ENCODE data around the gene PTPA.

PTPA gene

DNA sequence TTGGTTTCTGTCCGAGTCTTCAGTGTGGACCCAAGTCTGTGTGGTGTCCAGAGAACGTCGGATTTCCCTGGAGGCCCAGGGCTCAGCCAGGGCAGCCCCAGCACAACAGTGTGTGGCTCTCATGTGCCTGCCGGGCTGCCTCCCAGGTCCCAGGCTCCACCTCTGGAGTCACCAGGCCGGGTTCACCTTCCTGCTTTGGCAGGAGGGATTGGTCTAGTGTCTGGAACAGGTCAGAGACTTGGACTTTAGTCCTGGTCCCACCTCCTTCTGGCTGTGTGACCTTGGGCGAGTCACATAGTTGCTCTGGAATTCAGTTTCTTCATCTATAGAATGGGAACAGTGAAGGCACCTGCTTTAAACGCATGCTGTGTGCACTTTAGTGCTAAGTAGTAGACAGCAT lies 27.1 kb upstream of the PTPA start:
- DNase-seq: no peak

DNA sequence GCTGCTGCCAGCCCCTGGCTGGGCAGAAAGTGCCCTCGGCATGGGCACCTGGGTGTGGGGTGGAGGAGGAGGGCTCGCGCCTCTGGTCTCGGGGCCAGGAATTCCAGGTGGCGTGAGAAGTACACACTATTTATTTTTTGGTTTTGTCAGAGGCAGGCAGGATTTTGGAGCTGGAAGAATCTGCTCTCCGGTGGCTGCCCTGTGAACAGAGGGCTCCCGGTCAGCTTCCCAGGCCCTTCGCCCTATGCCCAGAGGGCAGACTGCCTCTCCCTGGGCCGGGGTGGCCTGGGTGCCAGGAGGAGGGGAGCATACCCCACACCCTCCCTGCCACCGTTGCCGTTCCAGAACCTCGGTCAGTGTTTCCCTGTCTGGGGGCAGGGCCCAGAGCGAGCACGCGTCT lies 22.0 kb upstream of the PTPA start:
- DNase-seq: no peak

DNA sequence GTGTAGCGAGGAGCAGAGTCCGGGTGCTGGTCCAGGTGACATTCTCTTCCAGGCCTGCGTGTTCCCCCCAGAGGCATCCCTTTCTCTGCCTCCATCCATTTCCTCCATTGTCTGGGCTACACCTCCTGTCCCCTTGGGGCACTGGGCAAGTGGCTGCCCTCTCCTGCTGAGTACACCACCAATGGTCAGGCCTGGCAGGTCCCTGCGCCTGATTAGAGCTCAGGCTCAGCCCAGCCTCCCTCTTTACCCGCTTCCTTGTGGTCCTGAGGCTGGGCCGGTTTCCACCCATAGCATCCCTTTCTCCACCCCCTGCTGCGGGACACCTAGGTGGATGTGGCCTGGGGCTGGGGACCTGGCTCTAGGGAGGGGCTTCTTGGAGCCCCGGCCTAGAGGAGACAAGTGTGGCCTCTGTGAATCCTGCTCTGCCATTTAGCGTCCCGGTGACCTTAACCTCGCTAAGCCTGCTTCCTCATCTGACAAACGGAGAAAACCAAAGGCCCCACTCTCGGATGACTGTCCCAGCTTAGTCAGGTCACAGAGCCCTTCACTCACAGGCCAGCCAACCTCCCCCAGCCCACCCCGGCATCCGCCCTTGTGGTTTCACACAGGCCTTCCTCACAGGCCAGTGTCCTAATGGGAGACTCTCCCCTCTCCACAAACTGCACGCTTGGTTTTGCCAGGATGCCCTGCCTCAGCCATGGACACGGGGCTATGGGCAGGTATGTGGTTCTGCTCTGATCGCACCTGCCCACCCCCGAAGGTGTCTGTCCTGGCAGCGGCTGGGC lies 17.4 kb upstream of the PTPA start:
- no peak for DNase-seq

DNA sequence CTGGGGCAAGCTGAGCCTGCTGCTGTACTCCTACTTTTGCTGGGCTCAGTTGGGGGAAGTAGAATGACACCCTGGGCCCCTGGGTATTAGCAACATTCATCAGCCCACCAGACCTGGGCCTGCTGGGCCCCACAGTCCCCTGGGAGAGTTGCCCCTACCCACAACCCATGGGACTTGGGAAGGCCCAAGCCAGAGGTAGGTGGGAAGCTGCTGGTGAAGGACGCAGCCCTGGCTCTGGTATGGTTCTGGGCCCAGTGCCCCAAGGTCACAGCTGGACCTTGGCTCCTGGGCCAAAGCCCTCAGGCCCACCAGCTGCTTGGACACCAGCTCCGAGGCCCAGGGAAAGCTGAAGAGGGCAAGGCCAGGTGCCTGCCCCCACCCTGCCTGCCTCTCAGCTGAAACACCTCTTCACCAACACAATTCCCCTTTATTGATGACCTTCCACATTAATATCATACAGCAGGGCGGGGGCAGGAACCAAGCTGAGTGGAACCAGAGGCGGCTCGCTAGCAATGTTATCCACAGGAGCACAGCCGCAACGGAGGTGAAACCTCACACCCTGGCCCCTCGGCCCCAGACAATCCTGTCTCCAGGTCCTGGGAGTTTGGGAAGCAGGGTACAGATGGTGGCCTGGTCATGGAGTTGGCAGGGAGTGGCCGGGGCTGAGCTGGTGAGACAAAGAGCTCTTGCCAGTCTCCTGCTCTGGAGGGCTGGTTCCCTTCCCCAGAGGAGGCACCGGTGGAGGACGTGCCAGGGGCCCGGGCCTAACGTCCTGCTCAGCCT lies 16.6 kb upstream of the PTPA start:
- no peak for DNase-seq

- no peak for DNase-seq
These were observed 16.0 kb upstream of the PTPA start for GRCh38 chr9:129095170-129095667.

GRCh38 chr9:129095908-129096307 lies 15.3 kb upstream of the PTPA start:
- no peak for DNase-seq

GRCh38 chr9:129097671-129098306 lies 13.4 kb upstream of the PTPA start:
- no peak for DNase-seq

DNA sequence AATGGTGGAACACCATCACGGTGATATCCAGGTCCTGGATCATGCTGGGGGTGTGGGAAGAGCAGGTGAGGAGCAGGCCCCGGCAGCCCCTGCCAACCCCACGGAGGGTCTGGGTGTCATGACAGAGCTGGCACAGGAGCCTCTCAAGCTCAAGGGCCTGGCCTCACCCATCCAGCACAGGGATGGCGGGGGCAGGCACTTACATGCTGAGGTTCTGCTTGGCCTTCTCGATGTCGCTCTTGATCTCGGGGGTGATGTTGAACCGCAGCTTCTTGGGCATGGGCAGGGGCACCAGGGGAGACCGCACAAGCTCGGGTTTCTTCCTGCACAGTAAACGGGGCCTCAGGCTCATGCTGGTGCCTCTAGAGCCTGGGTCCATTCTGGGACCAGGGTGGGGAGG lies 12.9 kb upstream of the PTPA start:
- DNase-seq: no peak

GRCh38 chr9:129100383-129101169 lies 10.6 kb upstream of the PTPA start:
- no peak for DNase-seq

DNA sequence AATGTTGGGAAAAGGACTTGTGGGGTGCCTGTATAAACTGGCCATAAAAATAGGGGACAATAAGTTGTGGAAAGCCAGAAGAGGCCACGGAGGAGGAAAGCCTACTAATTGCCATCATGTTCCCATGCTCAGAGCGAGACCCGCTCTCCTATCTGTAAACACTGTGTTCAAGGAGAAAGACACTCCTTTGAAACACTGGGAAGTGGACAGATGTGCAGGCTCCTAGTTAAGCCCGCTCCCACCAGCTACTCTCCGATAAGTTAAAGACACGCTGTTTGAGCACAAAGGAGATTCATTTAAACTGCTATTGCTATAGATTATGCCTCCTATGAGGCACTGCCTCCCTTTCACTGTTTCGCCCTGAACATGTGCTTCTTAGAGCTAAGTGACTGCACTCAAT lies 9.9 kb upstream of the PTPA start:
- no peak for DNase-seq

DNA sequence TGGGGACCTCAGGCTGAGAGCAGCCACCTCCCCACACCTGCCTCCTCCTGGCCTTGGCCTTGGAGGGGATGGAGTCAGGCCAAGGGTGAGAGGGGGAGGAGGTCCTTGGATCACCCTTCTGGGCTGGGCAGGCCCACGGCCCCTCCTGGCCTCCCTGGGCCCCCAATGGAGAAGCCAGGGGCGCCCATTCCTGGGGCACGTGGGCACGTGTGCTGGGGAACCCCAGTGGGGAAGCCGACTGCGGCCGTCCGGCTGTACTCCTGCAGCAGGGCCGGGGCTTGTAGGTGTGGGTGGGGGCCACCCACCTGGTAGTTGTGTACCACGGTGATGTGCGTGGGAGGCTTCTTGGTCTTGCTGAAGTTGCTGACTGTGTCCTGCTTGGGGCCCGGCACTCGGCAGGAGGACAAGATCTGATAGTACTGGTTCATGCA lies 9.1 kb upstream of the PTPA start:
- no peak for DNase-seq

- no peak for DNase-seq
These were observed 8.2 kb upstream of the PTPA start for GRCh38 chr9:129102791-129103594.

- no peak for DNase-seq
These were observed 7.6 kb upstream of the PTPA start for GRCh38 chr9:129103595-129103965.

GRCh38 chr9:129104051-129104450 lies 7.2 kb upstream of the PTPA start:
- no peak for DNase-seq

DNA sequence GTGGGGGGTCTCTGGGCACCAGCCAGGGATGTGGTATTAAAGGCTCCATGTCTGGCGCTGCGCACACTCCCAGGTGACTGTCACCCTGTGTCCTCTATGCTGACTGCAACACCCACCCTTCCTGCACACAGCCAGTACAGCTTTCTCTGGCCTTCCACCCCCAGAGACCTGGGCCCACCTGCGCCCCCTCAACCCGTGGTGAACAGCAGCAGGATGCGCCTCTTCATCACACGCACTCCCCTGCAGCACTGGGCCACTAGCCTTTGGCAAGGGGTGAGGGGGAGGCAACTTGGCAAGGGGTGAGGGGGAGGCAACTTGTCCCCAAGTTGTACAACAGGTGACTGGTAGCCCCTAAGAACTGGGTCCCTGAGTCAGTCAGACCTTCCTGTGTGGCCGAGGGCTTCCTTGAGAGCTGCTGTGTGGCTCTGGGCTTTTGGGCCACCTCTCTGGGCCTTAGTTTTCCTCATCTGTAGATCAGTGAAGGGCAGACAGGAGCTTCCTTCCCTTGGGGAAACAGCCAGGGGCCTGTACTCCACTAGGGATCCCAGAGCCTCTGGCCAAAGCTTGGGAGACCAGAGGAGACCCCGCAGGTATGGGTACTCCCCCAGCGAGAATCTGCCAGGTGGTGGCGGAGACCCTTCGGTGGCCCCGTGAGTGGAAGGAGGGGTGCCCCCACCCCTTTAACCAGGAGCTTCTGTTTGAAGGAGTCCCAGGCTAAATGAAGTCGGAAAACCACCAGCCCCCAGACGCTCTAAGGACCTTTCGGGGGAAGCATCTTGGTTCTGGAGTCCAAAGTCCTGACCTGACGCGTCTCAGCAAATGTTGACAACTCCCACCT lies 5.1 kb upstream of the PTPA start:
- DNase-seq: no peak

DNA sequence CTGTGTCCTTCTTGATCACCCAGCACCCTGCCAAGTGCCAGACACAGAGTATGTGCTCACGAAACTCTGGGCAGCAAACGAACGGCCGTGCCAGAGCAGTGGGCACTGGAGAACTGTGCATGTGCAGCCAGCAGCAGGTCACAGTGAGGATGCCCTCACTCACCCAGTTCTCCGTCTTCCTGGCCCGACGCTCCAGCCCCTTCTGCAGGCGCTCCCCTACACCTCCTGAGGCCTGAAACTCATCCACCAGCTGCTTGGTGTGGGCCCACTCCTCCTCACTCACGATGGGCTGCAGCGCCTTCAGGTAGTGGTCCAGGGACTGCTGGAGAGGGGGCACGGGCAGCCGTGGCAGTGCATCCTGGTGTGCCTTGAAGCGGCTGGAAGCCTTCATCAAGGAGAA lies 3.6 kb upstream of the PTPA start:
- DNase-seq: no peak

DNA sequence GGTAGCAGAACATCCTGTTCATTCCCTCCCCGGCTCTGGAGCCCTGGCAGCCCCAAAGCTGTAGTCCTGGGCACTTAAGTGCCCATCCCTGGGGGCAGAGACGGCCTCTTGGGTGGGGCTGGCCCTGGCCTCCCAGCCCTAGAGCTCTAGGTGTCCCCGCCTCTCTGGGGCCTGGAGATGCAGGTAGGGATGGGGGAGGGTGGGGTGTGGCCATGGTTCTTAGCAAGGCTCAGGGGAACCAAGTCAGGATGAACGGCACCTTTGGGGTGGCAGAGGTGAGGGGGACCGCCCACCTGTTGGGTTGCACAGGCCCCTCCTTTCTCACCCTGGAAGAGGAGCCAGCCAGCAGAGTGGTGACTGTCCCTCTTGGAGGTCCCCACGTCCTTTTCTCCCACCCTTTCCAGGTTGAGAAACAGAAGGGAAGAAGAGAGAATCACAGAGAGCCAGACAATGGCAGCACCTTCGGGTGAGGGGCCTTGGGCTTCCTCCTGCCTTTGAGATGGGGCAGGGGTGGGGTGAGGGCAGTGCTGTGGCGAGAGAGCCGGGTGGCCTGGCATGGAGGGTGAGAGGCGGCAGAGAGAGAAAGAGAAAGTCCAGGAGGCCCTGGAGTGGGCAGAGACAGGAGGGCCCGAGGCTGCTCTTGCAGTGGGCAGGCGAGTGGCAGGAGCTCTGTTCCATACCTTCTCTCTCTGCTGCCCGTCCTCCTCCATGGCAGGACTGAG lies 3.0 kb upstream of the PTPA start:
- DNase-seq: no peak

GRCh38 chr9:129108805-129109536 lies 2.2 kb upstream of the PTPA start:
- no peak for DNase-seq

GRCh38 chr9:129109537-129109903 lies 1.7 kb upstream of the PTPA start:
- DNase-seq: no peak

Data from activated gamma-delta T cell (primary cell).